Upper lobe of left lung (tissue), 6 donors: ENCODE results near the gene ADARB1. TPM values are rescaled to one million over a fixed set of nuclear protein-coding genes. Genes with fewer than 3 reads are reported as not detected.

ENCODE experiments used
- ATAC-seq, 2 donors: fragments of 200-7000 bp; cut with Tn5 transposase; one replicate each; pipeline ENCODE4 v1.9.1; 2022; ENCODE audit warnings: mild to moderate bottlenecking in 2 of 2, moderate library complexity in 2 of 2; ENCODE audit not compliant: low FRiP score in 2 of 2
- DNase-seq, 2 donors: peaks; one replicate each; pipeline ENCODE4 v3.0.0-alpha.2; 2019 to 2020
- H3K27ac ChIP-seq, 4 donors: fragments of 200-600 bp; sonication (generic); one replicate each; pipeline ENCODE4 v1.5.1; 2016 to 2019
- H3K27me3 ChIP-seq, 4 donors: fragments of 200-600 bp; sonication (generic); one replicate each; pipeline ENCODE4 v1.5.1; 2017 to 2019
- H3K36me3 ChIP-seq, 4 donors: fragments of 200-600 bp; sonication (generic); one replicate each; pipeline ENCODE4 v1.5.1; 2016 to 2019
- H3K4me1 ChIP-seq, 4 donors: fragments of 200-600 bp; sonication (generic); one replicate each; pipeline ENCODE4 v1.5.1; 2018 to 2019
- H3K4me3 ChIP-seq, 4 donors: fragments of 200-600 bp; sonication (generic); one replicate each; pipeline ENCODE4 v1.5.1; 2017 to 2019; ENCODE audit warnings: mild to moderate bottlenecking in 2 of 4, moderate library complexity in 1 of 4
- H3K9me3 ChIP-seq, 4 donors: fragments of 200-600 bp; sonication (generic); one replicate each; pipeline ENCODE4 v1.5.1; 2018 to 2019
- EP300 ChIP-seq, 4 donors: sonication (generic); formaldehyde crosslinking; IDR thresholded peaks; one replicate each; pipeline ENCODE4 v1.5.1; 2017; ENCODE audit warnings: antibody characterized with exemption in 4 of 4, control low read depth in 2 of 4
- POLR2A ChIP-seq, 4 donors: fragments of 450-650 bp; IDR thresholded peaks; one replicate each; pipeline ENCODE4 v1.5.1; 2016 to 2017; ENCODE audit warnings: antibody characterized with exemption in 4 of 4, mild to moderate bottlenecking in 2 of 4
- POLR2AphosphoS5 ChIP-seq, 2 donors: sonication (generic); formaldehyde crosslinking; IDR thresholded peaks; one replicate each; pipeline ENCODE4 v1.5.1; 2017; ENCODE audit warnings: antibody characterized with exemption in 2 of 2
- WGBS, 2 donors: methylation state at CpG; one replicate each; pipeline ENCODE4 v1.1.5; 2017 to 2018; 5-methylcytosine and 5-hydroxymethylcytosine counted together
- total RNA-seq, 6 donors: library from RNA; depleted of rRNA in 4 of 6; stranded (reverse); fragments of >200 nt in 4 of 6; gene quantifications; one replicate each; pipeline versions ENCODE4 v1.1.0 to v1.2.1, GENCODE V29; 2016 to 2021
- TF ChIP-seq, protein P1 (sequence below), 6 experiments: fragments of 450-650 bp in 4 of 6; fragments of 200-600 bp in 2 of 6; sonication (generic) in 2 of 6; IDR thresholded peaks; one replicate each; pipeline ENCODE4 v1.5.1; 2016 to 2019; ENCODE audit warnings: antibody characterized with exemption in 6 of 6
- donor health status: DM: no; HTN: no; CAD: no; lungs with moderate emphysema.
- donor health status: DM: no; HTN: yes; CAD: no; lungs with severe emphysema.

Gene ADARB1
- total RNA-seq, 6 donors from 2014 or later = 26.5 to 94.3 (median 42.4) TPM

DNA sequence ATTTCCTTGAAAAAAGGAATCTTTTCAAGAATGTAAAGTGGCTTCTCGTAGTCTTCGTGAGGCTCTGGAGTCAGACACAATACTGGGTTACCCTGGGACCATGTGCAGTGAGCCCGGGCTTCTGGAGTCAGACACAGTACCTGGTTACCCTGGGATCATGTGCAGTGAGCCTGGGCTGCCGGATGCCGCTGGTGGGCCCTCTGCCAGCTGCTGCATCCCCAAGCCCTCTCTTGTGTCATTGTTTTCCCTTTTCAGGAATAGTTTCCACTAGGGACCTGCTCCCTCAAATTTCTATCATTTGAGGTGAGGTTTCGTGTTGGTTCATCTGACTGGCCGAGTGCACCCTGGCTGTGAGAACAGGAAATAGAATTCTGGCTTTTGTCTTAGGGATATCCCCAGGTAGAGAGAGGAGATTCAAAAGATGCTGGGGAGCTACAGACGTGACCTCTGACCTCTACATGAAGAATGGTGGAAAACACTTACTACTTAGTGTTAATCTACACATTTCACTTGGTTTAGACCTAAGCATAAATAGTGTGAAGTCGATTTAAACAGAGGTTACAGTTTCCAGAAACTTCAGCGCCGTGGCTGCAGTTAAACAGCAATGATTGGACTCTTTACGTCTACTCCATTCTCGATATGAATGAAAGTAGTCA is 10.6 kb downstream of the ADARB1 start:
- TF ChIP-seq EP300 (IDR thresholded peaks at IDR 0.05) = no peak
- TF ChIP-seq POLR2A (IDR thresholded peaks at IDR 0.05) = no peak
- peaks cover 0 to 6% (median 2%) of the 10 kb centered on the region in 4 donors for H3K36me3 ChIP-seq
- no peaks in the 10 kb centered on the region for H3K9me3 ChIP-seq
- peak overlapping the region in 1 of 4 donors; percentile 2 for H3K27ac ChIP-seq
- peaks cover 25 to 39% (median 37%) of the 10 kb centered on the region in 4 donors for H3K4me1 ChIP-seq
- no peak for ATAC-seq
- H3K27me3 ChIP-seq = no peaks in the 10 kb centered on the region
- DNase-seq = peak in 1 of 2 donors; percentile 39
- H3K4me3 ChIP-seq = no peak overlapping the region
- WGBS, 2 donors = 78 to 80% methylated on average over 13 of the region's 13 CpGs

- DNase-seq (no peak), ATAC-seq (no peak)
- Histone ChIP-seq H3K4me1 (peaks cover 20 to 39% (median 33%) of the 10 kb centered on the region in 4 donors), H3K27ac (no peak overlapping the region), H3K4me3 (no peak overlapping the region), H3K36me3 (peaks cover 0 to 6% (median 2%) of the 10 kb centered on the region in 4 donors), H3K27me3 (no peaks in the 10 kb centered on the region), H3K9me3 (no peaks in the 10 kb centered on the region)
- no peak for TF ChIP-seq POLR2AphosphoS5 (IDR thresholded peaks at IDR 0.05)
- TF ChIP-seq, protein P1, sequence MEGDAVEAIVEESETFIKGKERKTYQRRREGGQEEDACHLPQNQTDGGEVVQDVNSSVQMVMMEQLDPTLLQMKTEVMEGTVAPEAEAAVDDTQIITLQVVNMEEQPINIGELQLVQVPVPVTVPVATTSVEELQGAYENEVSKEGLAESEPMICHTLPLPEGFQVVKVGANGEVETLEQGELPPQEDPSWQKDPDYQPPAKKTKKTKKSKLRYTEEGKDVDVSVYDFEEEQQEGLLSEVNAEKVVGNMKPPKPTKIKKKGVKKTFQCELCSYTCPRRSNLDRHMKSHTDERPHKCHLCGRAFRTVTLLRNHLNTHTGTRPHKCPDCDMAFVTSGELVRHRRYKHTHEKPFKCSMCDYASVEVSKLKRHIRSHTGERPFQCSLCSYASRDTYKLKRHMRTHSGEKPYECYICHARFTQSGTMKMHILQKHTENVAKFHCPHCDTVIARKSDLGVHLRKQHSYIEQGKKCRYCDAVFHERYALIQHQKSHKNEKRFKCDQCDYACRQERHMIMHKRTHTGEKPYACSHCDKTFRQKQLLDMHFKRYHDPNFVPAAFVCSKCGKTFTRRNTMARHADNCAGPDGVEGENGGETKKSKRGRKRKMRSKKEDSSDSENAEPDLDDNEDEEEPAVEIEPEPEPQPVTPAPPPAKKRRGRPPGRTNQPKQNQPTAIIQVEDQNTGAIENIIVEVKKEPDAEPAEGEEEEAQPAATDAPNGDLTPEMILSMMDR (IDR thresholded peaks at IDR 0.05) = no peak
- no peak for TF ChIP-seq POLR2A (IDR thresholded peaks at IDR 0.05)
- TF ChIP-seq EP300 (IDR thresholded peaks at IDR 0.05) = no peak
- 82 to 83% methylated on average over 6 of the region's 6 CpGs for WGBS, 2 donors
These were observed 11.3 kb downstream of the ADARB1 start for GRCh38 chr21:45085700-45086099.

GRCh38 chr21:45086337-45086958 is 12.1 kb downstream of the ADARB1 start:
- no peaks in the 10 kb centered on the region for H3K9me3 ChIP-seq
- no peak overlapping the region for H3K4me3 ChIP-seq
- H3K27me3 ChIP-seq = no peaks in the 10 kb centered on the region
- DNase-seq (no peak), ATAC-seq (no peak)
- TF ChIP-seq EP300 (IDR thresholded peaks at IDR 0.05) (no peak), POLR2A (IDR thresholded peaks at IDR 0.05) (no peak), POLR2AphosphoS5 (IDR thresholded peaks at IDR 0.05) (no peak)
- TF ChIP-seq, protein P1 (IDR thresholded peaks at IDR 0.05) = no peak
- H3K27ac ChIP-seq = no peak overlapping the region
- WGBS, 2 donors = 86 to 90% methylated on average over 15 of the region's 15 CpGs
- H3K36me3 ChIP-seq = peaks cover 0 to 5% (median 2%) of the 10 kb centered on the region in 4 donors
- peaks cover 15 to 36% (median 28%) of the 10 kb centered on the region in 4 donors for H3K4me1 ChIP-seq

GRCh38 chr21:45087022-45087823 is 12.8 kb downstream of the ADARB1 start:
- Histone ChIP-seq H3K9me3 (no peaks in the 10 kb centered on the region), H3K27me3 (no peaks in the 10 kb centered on the region), H3K27ac (no peak overlapping the region), H3K4me3 (no peak overlapping the region), H3K4me1 (peaks cover 18 to 44% (median 34%) of the 10 kb centered on the region in 4 donors), H3K36me3 (no peaks in the 10 kb centered on the region)
- TF ChIP-seq, protein P1 (IDR thresholded peaks at IDR 0.05) = no peak
- TF ChIP-seq POLR2A (IDR thresholded peaks at IDR 0.05) (no peak), EP300 (IDR thresholded peaks at IDR 0.05) (no peak), POLR2AphosphoS5 (IDR thresholded peaks at IDR 0.05) (no peak)
- ATAC-seq (no peak), DNase-seq (no peak)
- 56 to 62% methylated on average over 10 of the region's 10 CpGs for WGBS, 2 donors

DNA sequence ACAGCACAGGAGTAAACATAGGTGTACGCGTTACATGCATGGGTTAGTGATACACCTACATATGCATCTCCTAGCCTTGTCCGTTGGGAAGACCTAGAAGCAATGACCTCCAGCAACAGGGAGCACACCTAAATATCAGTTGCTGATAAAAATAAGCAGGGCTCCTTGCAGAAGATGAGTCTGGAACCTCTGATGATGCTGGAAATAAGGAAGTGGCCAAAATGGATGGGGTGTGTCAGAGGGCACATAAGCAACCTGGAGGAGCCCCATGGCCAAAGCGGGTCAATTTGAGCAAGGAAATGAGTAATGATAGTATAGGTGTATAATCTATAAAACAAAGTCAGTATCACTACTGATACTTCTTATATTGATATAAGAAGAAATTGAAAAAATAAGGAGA is 13.7 kb downstream of the ADARB1 start:
- no peaks in the 10 kb centered on the region for H3K36me3 ChIP-seq
- H3K27ac ChIP-seq = no peak overlapping the region
- ATAC-seq (no peak), DNase-seq (no peak)
- 93 to 98% methylated on average over 4 of the region's 4 CpGs for WGBS, 2 donors
- TF ChIP-seq POLR2AphosphoS5 (IDR thresholded peaks at IDR 0.05) (no peak), POLR2A (IDR thresholded peaks at IDR 0.05) (no peak), EP300 (IDR thresholded peaks at IDR 0.05) (no peak)
- TF ChIP-seq, protein P1 (IDR thresholded peaks at IDR 0.05) = no peak
- H3K27me3 ChIP-seq = no peaks in the 10 kb centered on the region
- peaks cover 25 to 48% (median 35%) of the 10 kb centered on the region in 4 donors for H3K4me1 ChIP-seq
- no peak overlapping the region for H3K4me3 ChIP-seq
- no peaks in the 10 kb centered on the region for H3K9me3 ChIP-seq
